ENCODE results near the gene CCT5. TPM values are rescaled to one million over a fixed set of nuclear protein-coding genes. Genes with fewer than 3 reads are reported as not detected.
"Not testable (repeated sequence)": the region's sequence is repeated elsewhere in the genome, so short reads cannot be mapped to it uniquely, and the experiment has no call there.

The CCT5 gene
- total and polyA plus RNA-seq, 5 experiments from 2014 or later, result 103 to 216 (median 195) TPM

- Mint-ChIP-seq H3K4me3 (no peak overlapping the region), H3K27me3 (peaks cover 0 to 6% (median 3%) of the 10 kb centered on the region in 5 donors), H3K36me3 (no peaks in the 10 kb centered on the region), H3K27ac (peak overlapping the region in 2 of 10 donors; percentile 6 to 38), H3K4me1 (peaks cover 2 to 14% (median 5%) of the 10 kb centered on the region in 4 donors), H3K9me3 (no peaks in the 10 kb centered on the region)
- peak; percentile 79 to 98 for ATAC-seq
- POLR2A ChIA-PET, result interaction anchor here (1.1 kb wide), 1 partner anchor 69 kb away, joined by 3 read pairs; the partner anchor contains the start of gene MARCHF6
- DNase-seq, result peak; percentile 49 to 82 (median 71)
Observed at GRCh38 chr5:10283927-10284635, 34.0 kb downstream of the CCT5 start.

GRCh38 chr5:10285362-10285761 lies 35.3 kb downstream of the CCT5 start:
- H3K27me3 Mint-ChIP-seq, H3K36me3 Mint-ChIP-seq, POLR2A ChIA-PET, DNase-seq, H3K4me3 Mint-ChIP-seq, H3K27ac Mint-ChIP-seq, H3K9me3 Mint-ChIP-seq, ATAC-seq: not testable (repeated sequence)
- H3K4me1 Mint-ChIP-seq, result peaks cover 2 to 14% (median 5%) of the 10 kb centered on the region in 4 donors

- H3K27me3 Mint-ChIP-seq, result peaks cover 0 to 11% (median 3%) of the 10 kb centered on the region in 5 donors
- POLR2A ChIA-PET, result no interaction called here
- no peaks in the 10 kb centered on the region for H3K36me3 Mint-ChIP-seq
- ATAC-seq (no peak), DNase-seq (no peak)
- H3K9me3 Mint-ChIP-seq, result no peaks in the 10 kb centered on the region
- H3K4me1 Mint-ChIP-seq, result peaks cover 2 to 14% (median 5%) of the 10 kb centered on the region in 4 donors
- H3K27ac Mint-ChIP-seq, result peak overlapping the region in 2 of 10 donors; percentile 13 to 32
- H3K4me3 Mint-ChIP-seq, result no peak overlapping the region
Observed at GRCh38 chr5:10286162-10286861, 36.2 kb downstream of the CCT5 start.

- peak overlapping the region in 1 of 10 donors; percentile 13 for H3K27ac Mint-ChIP-seq
- ATAC-seq, result no peak
- POLR2A ChIA-PET, result no interaction called here
- H3K36me3 Mint-ChIP-seq, result no peaks in the 10 kb centered on the region
- peaks cover 2 to 14% (median 5%) of the 10 kb centered on the region in 4 donors for H3K4me1 Mint-ChIP-seq
- H3K27me3 Mint-ChIP-seq, result peaks cover 0 to 11% (median 3%) of the 10 kb centered on the region in 5 donors
- H3K9me3 Mint-ChIP-seq, result no peaks in the 10 kb centered on the region
- DNase-seq, result no peak
- H3K4me3 Mint-ChIP-seq, result no peak overlapping the region
Observed at GRCh38 chr5:10286862-10287227, 36.8 kb downstream of the CCT5 start.

GRCh38 chr5:10288592-10289219 lies 38.6 kb downstream of the CCT5 start:
- Mint-ChIP-seq H3K27me3 (peaks cover 0 to 11% (median 3%) of the 10 kb centered on the region in 5 donors), H3K27ac (no peak overlapping the region), H3K4me1 (peaks cover under 1 to 13% (median 3%) of the 10 kb centered on the region in 4 donors), H3K36me3 (no peaks in the 10 kb centered on the region), H3K4me3 (no peak overlapping the region), H3K9me3 (peaks cover 0 to 2% (median 0%) of the 10 kb centered on the region in 9 donors)
- POLR2A ChIA-PET, result no interaction called here
- no peak for ATAC-seq
- DNase-seq, result peak in 5 of 10 donors; percentile 2 to 18 (median 11)

GRCh38 chr5:10289353-10289752 lies 39.3 kb downstream of the CCT5 start:
- H3K27ac Mint-ChIP-seq, result no peak overlapping the region
- POLR2A ChIA-PET, result no interaction called here
- H3K9me3 Mint-ChIP-seq, result peaks cover 0 to 4% (median 0%) of the 10 kb centered on the region in 9 donors
- H3K36me3 Mint-ChIP-seq, result no peaks in the 10 kb centered on the region
- peaks cover 0 to 6% (median 2%) of the 10 kb centered on the region in 4 donors for H3K4me1 Mint-ChIP-seq
- DNase-seq, result no peak
- peaks cover 0 to 11% (median 3%) of the 10 kb centered on the region in 5 donors for H3K27me3 Mint-ChIP-seq
- ATAC-seq, result no peak
- no peak overlapping the region for H3K4me3 Mint-ChIP-seq

- peaks cover 0 to 4% (median 0%) of the 10 kb centered on the region in 9 donors for H3K9me3 Mint-ChIP-seq
- peaks cover 0 to 11% (median 3%) of the 10 kb centered on the region in 5 donors for H3K27me3 Mint-ChIP-seq
- DNase-seq (no peak), ATAC-seq (no peak)
- H3K27ac Mint-ChIP-seq, result no peak overlapping the region
- H3K36me3 Mint-ChIP-seq, result no peaks in the 10 kb centered on the region
- POLR2A ChIA-PET, result no interaction called here
- no peak overlapping the region for H3K4me3 Mint-ChIP-seq
- peaks cover 0 to 6% (median 2%) of the 10 kb centered on the region in 4 donors for H3K4me1 Mint-ChIP-seq
Observed at GRCh38 chr5:10289991-10290390, 39.9 kb downstream of the CCT5 start.

- POLR2A ChIA-PET, result no interaction called here
- no peak for DNase-seq
- Mint-ChIP-seq H3K27me3 (peaks cover 0 to 11% (median 3%) of the 10 kb centered on the region in 5 donors), H3K9me3 (peaks cover 0 to 4% (median 0%) of the 10 kb centered on the region in 9 donors), H3K4me1 (peaks cover 0 to 6% (median 2%) of the 10 kb centered on the region in 4 donors), H3K27ac (no peak overlapping the region), H3K36me3 (no peaks in the 10 kb centered on the region), H3K4me3 (no peak overlapping the region)
- ATAC-seq, result no peak
Observed at GRCh38 chr5:10290438-10290837, 40.4 kb downstream of the CCT5 start.

GRCh38 chr5:10291692-10292339 lies 41.7 kb downstream of the CCT5 start:
- no peaks in the 10 kb centered on the region for H3K36me3 Mint-ChIP-seq
- peaks cover 0 to 11% (median 3%) of the 10 kb centered on the region in 5 donors for H3K27me3 Mint-ChIP-seq
- no peak overlapping the region for H3K4me3 Mint-ChIP-seq
- POLR2A ChIA-PET, result no interaction called here
- H3K4me1 Mint-ChIP-seq, result peaks cover 0 to 6% (median 2%) of the 10 kb centered on the region in 4 donors
- no peak for DNase-seq
- H3K9me3 Mint-ChIP-seq, result peaks cover 0 to 4% (median 0%) of the 10 kb centered on the region in 9 donors
- ATAC-seq, result no peak
- no peak overlapping the region for H3K27ac Mint-ChIP-seq

GRCh38 chr5:10293907-10294662 lies 44.0 kb downstream of the CCT5 start:
- peaks cover 0 to 13% (median 4%) of the 10 kb centered on the region in 5 donors for H3K27me3 Mint-ChIP-seq
- no peak overlapping the region for H3K27ac Mint-ChIP-seq
- H3K36me3 Mint-ChIP-seq, result no peaks in the 10 kb centered on the region
- no peak overlapping the region for H3K4me3 Mint-ChIP-seq
- peaks cover 0 to 4% (median 0%) of the 10 kb centered on the region in 9 donors for H3K9me3 Mint-ChIP-seq
- POLR2A ChIA-PET, result no interaction called here
- ATAC-seq (no peak), DNase-seq (no peak)
- peaks cover 0 to 2% (median 0%) of the 10 kb centered on the region in 4 donors for H3K4me1 Mint-ChIP-seq

GRCh38 chr5:10295619-10296326 lies 45.7 kb downstream of the CCT5 start:
- DNase-seq, result no peak
- POLR2A ChIA-PET, result no interaction called here
- no peak overlapping the region for H3K27ac Mint-ChIP-seq
- peaks cover 0 to 11% (median 4%) of the 10 kb centered on the region in 5 donors for H3K27me3 Mint-ChIP-seq
- H3K36me3 Mint-ChIP-seq, result no peaks in the 10 kb centered on the region
- H3K9me3 Mint-ChIP-seq, result peaks cover 0 to 4% (median 0%) of the 10 kb centered on the region in 9 donors
- H3K4me3 Mint-ChIP-seq, result no peak overlapping the region
- ATAC-seq, result no peak
- peaks cover 0 to 2% (median 0%) of the 10 kb centered on the region in 4 donors for H3K4me1 Mint-ChIP-seq

Measured in naive thymus-derived CD8-positive, alpha-beta T cell (primary cell).